ENCODE results near the gene PSMB8.

DNA sequence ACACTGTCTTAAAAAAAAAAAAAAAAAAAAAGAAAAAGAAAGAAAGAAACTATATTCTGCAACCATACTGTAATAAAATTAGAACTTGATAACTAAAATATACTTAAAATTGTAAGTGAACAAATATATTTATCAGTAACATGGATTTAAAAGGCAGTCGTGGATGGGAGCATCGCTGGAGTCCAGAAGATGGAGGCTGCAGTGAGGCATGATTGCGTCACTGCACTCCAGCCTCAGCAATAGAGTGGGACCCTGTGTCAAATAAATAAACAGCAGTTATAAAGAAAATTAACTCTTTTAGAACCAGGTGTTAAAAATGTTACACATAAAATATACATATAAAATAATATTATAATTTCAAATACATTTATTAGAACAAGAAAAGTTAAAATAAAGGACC lies 18.9 kb upstream of the PSMB8 start:
- no peak for TF ChIP-seq CTCF (conservative IDR thresholded peaks at IDR 0.05; ENCODE audit: low read length)
- TF ChIP-seq EZH2phosphoT487 (IDR thresholded peaks at IDR 0.05; ENCODE audit: borderline replicate concordance, low read depth, low read length): no peak
